Heart left ventricle (tissue), 13 donors: ENCODE results near the gene ULK4.
"Not testable (repeated sequence)": the region's sequence is repeated elsewhere in the genome, so short reads cannot be mapped to it uniquely, and the experiment has no call there.

ENCODE experiments used
- CTCF ChIP-seq, 12 donors: fragments of 200-600 bp; sonication (generic) in 4 of 12; IDR thresholded peaks; one replicate each; pipeline versions ENCODE4 v1.5.0 to v1.8.0; 2018 to 2022; ENCODE audit warnings: antibody characterized with exemption in 12 of 12, mild to moderate bottlenecking in 5 of 12
- POLR2A ChIP-seq, 2 donors: fragments of 450-650 bp; IDR thresholded peaks; one replicate each; pipeline ENCODE4 v1.6.1; 2017; ENCODE audit warnings: antibody characterized with exemption in 2 of 2, mild to moderate bottlenecking in 2 of 2, moderate library complexity in 2 of 2
- donor health status: ischemic (EF 13 %, LVEDD 7.1; RV severe dilation, severe dysfunction).
- donor health status: DM: no; HTN: yes; CAD: no.
- donor health status: DM: no; HTN: no; CAD: no.
- donor health status: ischemic (EF 25% LVEDD 6.9; RV normal size, moderate dysfunction).
- donor health status: ischemic (EF 25% LVEDD 5.7; RV mildly dilated, moderate dysfunction).
- donor health status: ischemic (EF 35%, LVEDD 5.7; RV mildly dilated, moderate dysfunction).
- donor health status: nonischemic (EF 11% LVEDD 7.7; RV severe dilation, severe dysfunction).
- donor health status: DM: yes; HTN: yes; CAD: no.
- donor health status: PGD.
- donor health status: ischemic (EF 29% LVEDD 5.4; RV normal size, mild dysfunction).
- donor health status: nonischemic (EF 23%, LVEDD 6.1; RV moderate dilation, normal function).

- TF ChIP-seq CTCF, POLR2A (IDR thresholded peaks at IDR 0.05): not testable (repeated sequence)
These were observed 515.6 kb downstream of the ULK4 start for GRCh38 chr3:41446316-41446715.
